ENCODE data around the gene CUBN.

The CUBN gene

GRCh38 chr10:17066807-17067206, 62.8 kb downstream of the CUBN start:
- DNase-seq, result no peak

- no peak for DNase-seq
Observed at GRCh38 chr10:17066000-17066399, 63.6 kb downstream of the CUBN start.

GRCh38 chr10:17065273-17065672, 64.3 kb downstream of the CUBN start:
- DNase-seq, result no peak

- DNase-seq, result no peak
Observed at GRCh38 chr10:17064435-17064834, 65.2 kb downstream of the CUBN start.

DNA sequence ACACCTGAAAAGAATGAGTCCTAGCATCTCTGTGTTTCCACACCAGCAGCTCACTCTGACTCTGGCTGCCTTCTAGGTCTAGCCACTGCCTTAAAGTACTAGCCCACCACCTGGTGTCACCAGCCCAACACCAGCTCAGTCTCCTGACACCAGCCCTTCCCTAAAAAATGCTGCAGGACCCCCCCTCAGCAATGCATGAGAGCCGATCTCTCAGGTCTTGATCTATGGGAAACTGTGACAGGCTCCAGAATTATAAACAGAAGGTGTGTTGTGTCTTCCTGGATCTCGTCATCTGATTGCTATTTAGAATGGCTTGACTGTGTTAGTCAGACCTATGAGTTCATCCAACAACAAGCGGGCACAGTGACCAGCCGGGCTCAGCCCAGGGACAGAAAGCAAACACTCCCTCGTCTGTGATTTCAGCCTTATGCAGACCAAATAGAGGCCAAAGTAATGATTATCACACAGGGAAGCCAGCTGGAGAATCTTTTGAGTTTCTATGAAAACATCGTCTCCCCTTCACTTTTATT, 66.6 kb downstream of the CUBN start:
- no peak for DNase-seq

- DNase-seq, result no peak
Observed at GRCh38 chr10:17062493-17062892, 67.1 kb downstream of the CUBN start.

DNA sequence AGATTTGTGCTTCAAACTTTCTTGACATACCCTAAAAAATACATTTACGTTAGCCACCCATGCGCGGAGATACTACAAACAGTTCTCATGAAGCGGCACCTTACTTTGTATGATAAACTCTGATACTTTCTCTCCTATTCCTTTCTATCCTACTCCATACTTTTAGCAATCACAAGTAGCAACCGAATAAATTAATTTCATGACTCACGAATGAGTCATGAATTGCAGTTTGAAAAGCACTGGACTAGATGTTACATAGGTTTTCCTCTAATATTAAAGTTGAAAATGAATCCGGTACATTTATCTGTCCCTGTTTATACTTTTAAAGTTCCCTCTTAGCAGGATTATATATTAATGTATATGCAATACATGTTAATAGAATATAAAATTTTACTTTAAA, 67.6 kb downstream of the CUBN start:
- no peak for DNase-seq

DNA sequence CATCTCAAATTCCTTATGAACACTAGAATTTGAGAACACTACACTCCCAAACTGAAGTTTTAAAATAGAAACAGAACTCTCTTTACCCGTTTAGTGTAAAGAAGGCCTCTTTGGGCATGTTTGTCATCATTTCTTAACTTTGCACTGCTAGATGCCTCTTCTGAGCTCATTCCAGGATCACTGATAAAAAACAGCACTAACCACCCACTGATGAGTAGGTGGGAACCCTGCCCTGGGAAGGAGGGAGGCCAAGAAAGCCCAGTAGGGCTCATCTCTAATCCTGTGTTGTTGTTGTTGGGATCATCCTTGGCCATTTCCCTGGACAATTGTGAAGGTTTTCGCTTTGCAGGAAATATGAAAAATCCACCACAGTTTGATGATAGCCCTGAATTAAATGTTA, 68.2 kb downstream of the CUBN start:
- DNase-seq, result no peak

DNA sequence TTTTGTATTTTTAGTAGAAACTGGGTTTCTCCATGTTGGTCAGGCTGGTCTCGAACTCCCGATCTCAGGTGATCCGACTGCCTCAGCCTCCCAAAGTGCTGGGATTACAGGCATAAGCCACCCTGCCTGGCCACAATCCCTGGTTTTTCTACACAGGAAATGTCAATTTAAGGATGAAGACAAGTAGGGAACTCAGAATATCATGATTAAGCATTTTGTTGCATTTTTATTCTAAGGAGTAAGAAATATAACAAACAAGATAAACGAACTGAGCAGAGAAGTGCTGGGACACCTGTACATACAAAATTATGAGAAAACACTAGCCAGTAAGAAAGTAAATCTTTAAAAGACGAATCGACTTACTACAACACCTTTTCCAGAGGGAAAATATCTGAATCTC, 69.3 kb downstream of the CUBN start:
- DNase-seq, result no peak

- no peak for DNase-seq
Observed at GRCh38 chr10:17059197-17059688, 70.4 kb downstream of the CUBN start.

GRCh38 chr10:17058093-17058492, 71.5 kb downstream of the CUBN start:
- no peak for DNase-seq

- no peak for DNase-seq
Observed at GRCh38 chr10:17056781-17057428, 72.7 kb downstream of the CUBN start.

- DNase-seq, result no peak
Observed at GRCh38 chr10:17053513-17053912, 76.1 kb downstream of the CUBN start.

GRCh38 chr10:17053061-17053460, 76.5 kb downstream of the CUBN start:
- DNase-seq, result no peak

GRCh38 chr10:17051851-17052250, 77.8 kb downstream of the CUBN start:
- no peak for DNase-seq

DNA sequence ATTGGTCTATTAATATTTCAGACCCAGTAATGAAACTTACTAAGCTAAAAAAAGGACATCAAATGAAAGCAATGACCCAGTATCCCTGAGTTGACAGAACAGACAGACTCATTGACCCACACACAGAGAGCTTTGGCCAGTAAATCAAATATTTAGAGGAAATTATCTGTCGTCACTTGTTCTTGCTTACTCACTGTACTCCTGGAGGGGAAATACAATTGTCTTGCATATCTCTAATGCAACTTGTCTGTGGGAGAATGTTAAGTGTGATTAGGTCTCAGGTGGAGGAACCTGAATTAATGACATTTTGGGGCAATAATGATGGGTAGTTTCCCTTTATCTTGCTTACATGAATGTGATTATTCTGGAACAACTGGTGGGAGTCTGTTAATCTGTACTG, 80.4 kb downstream of the CUBN start:
- no peak for DNase-seq

DNA sequence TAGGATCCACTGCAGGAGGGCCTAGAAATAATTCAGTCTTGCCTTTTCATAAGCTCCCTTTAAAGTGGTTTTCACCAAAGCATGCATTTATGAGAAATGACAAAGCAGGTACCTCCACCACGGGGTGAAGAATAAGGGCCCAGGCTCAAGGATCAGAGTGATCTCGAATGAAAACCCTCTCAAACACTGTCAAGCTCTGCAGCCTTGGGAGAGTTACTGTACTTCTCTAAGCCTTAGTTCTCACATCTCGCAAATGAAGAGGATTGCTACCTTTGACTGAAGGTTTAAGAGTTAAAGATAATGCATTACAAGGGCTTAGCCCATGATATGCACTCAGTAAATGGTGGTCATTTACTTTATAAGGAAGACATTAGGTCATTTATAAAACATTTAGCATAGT, 81.7 kb downstream of the CUBN start:
- no peak for DNase-seq

- DNase-seq, result no peak
Observed at GRCh38 chr10:17046989-17047388, 82.6 kb downstream of the CUBN start.

GRCh38 chr10:17043586-17043985, 86.0 kb downstream of the CUBN start:
- DNase-seq, result no peak

DNA sequence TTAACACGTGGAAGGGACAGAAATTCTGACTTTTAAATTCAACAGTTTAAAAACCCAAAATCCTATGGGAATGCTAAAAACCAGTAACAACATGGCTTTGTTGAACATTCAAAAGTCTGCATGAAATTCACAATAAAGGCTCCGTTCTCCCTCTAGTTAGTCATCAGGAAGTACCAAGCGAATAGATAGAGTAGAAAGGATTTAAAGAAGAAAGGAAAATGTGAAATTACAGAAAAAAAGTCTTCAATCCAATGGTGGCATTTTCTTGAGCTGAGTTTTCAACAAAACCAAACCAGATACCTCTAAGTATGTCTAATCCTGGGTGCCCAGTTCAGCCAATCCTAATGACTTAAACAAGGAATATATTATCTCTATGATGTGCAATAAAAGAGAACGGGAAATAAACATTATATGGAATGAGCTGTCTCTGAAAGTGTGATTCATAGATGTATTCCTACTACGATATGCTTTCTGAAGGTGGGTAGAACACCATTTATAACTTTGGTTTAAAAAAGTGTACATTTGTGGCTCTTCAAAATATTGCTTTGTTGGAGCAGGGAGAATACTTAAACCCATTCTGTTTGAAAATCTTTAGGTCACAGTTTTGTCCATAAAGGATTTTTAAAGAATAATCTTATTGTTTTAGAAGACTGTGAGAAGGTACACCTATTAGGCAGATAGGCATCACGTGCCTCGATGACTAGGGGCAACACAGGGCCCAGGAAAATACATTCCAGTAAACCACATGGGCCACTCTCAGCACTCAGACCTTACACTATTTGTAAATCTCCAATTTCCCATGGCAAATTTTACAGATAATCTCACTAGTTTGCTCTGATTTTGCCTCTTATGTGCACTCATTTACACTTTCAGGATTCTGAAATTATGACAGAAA, 87.7 kb downstream of the CUBN start:
- no peak for DNase-seq

DNA sequence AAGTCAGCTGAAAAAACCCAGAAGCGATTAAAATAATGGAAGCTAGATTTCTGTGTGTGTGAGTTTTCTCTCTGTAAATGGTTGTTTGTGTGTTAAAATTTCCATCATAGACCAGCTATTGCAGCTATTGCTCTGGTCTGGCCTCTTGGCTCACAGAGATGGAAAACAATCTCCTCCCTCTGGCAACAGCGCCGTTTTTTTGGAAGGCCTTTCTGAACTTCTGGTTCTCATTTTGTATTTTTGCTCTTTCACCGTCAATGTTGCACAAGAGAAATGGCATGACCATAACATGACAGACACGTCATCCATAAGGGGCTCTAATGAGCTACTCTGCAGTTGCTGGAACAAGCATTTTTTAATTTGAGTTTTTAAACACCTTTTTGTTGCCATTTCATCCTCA, 91.0 kb downstream of the CUBN start:
- no peak for DNase-seq

- no peak for DNase-seq
Observed at GRCh38 chr10:17037910-17038309, 91.7 kb downstream of the CUBN start.

GRCh38 chr10:17035446-17035845, 94.2 kb downstream of the CUBN start:
- DNase-seq, result no peak

All from stimulated activated CD4-positive, alpha-beta T cell treated with anti-CD3 and anti-CD28 coated beads, Interleukin-12 subunit alpha, Interleukin-12 subunit beta, amount 100 ng/mL, for 4 hours (primary cell).